Brain microvascular endothelial cell (primary cell): ENCODE results near the gene C17orf75.
"Not testable (repeated sequence)": the region's sequence is repeated elsewhere in the genome, so short reads cannot be mapped to it uniquely, and the experiment has no call there.

Source experiments
- DNase-seq: peaks from one replicate; pipeline ENCODE4 v3.0.0-alpha.2; 2020
- H3K27ac ChIP-seq: fragments of 250-450 bp; sonication (Bioruptor Pico); 2 replicates; pipeline ENCODE4 v1.5.1; 2020; ENCODE audit warnings: mild to moderate bottlenecking, moderate library complexity
- H3K27me3 ChIP-seq: fragments of 250-450 bp; sonication (Bioruptor Pico); replicated peaks from 2 replicates; pipeline ENCODE4 v1.5.1; 2020; ENCODE audit warnings: mild to moderate bottlenecking
- H3K36me3 ChIP-seq: fragments of 250-450 bp; sonication (Bioruptor Pico); replicated peaks from 2 replicates; pipeline ENCODE4 v1.5.1; 2020; ENCODE audit warnings: mild to moderate bottlenecking
- H3K4me3 ChIP-seq: 2 replicates; pipeline ENCODE4 v1.5.1; 2011; ENCODE audit warnings: low read depth, mild to moderate bottlenecking, control low read depth, low read length, moderate library complexity
- in situ Hi-C: cut with HindIII; loops from 2 replicates; pipeline ENCODE4 v1.10.0; 2017; ENCODE audit warnings: low sequenced_read_pairs, low pct_ligation_motif_present
- TF ChIP-seq, protein P1 (sequence below): IDR thresholded peaks from 2 replicates; pipeline ENCODE4 v1.5.1; 2011; ENCODE audit warnings: low read depth, mild to moderate bottlenecking, moderate library complexity, low read length, control low read depth, inconsistent platforms; ENCODE audit errors: missing control alignments

Gene C17orf75, protein sequence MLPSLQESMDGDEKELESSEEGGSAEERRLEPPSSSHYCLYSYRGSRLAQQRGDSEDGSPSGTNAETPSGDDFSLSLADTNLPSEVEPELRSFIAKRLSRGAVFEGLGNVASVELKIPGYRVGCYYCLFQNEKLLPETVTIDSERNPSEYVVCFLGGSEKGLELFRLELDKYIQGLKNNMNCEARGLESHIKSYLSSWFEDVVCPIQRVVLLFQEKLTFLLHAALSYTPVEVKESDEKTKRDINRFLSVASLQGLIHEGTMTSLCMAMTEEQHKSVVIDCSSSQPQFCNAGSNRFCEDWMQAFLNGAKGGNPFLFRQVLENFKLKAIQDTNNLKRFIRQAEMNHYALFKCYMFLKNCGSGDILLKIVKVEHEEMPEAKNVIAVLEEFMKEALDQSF

DNA sequence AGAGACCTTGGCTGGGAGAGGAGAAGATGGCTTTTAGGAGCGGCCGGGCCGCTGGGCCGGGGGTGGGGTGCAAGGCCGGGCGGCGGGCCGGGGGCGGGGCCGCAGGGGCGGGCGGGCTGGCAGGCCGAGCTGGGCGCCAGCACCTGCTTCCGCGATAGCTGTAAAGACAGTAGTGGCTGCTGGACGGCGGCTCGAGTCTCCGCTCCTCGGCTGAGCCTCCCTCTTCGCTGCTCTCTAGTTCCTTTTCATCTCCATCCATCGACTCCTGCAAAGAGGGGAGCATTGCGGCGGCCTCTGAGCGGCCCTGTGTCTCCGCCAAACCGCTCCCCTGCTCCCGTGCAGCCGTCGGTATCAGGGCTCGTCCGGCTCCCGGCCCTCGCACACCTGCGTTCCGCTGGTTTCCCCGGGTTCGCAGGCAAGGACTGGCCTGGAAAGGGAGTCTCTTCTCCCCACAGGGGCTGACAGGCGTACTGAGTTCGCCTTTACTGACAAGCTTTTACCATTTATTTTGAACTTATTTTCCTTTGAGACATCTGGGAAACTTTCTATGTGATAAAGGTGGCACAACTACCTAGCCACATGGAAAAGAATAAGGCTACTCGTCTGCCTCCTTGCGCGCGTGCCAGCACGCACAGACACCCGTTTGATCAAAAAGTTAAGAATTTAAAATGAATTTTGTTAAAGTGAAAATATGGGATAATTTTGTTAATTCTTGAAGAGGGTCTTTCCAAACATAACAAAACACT is at the start of gene C17orf75:
TSS of gene C17orf75 (minus strand) at position 317 of the 746 bp plus-strand sequence. CDS start at position 283, 34 bp downstream.
- TF ChIP-seq, protein P1, sequence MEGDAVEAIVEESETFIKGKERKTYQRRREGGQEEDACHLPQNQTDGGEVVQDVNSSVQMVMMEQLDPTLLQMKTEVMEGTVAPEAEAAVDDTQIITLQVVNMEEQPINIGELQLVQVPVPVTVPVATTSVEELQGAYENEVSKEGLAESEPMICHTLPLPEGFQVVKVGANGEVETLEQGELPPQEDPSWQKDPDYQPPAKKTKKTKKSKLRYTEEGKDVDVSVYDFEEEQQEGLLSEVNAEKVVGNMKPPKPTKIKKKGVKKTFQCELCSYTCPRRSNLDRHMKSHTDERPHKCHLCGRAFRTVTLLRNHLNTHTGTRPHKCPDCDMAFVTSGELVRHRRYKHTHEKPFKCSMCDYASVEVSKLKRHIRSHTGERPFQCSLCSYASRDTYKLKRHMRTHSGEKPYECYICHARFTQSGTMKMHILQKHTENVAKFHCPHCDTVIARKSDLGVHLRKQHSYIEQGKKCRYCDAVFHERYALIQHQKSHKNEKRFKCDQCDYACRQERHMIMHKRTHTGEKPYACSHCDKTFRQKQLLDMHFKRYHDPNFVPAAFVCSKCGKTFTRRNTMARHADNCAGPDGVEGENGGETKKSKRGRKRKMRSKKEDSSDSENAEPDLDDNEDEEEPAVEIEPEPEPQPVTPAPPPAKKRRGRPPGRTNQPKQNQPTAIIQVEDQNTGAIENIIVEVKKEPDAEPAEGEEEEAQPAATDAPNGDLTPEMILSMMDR: no peak
- H3K4me3 ChIP-seq: peak within 1 kb of the TSS; percentile 71
- peak; percentile 55 for DNase-seq
- no peak within 1 kb of the TSS for H3K27ac ChIP-seq
- H3K27me3 ChIP-seq: no peaks in the 10 kb centered on the region
- in situ Hi-C loops: no loop called here
- H3K36me3 ChIP-seq: no peaks in the 10 kb centered on the region

DNA sequence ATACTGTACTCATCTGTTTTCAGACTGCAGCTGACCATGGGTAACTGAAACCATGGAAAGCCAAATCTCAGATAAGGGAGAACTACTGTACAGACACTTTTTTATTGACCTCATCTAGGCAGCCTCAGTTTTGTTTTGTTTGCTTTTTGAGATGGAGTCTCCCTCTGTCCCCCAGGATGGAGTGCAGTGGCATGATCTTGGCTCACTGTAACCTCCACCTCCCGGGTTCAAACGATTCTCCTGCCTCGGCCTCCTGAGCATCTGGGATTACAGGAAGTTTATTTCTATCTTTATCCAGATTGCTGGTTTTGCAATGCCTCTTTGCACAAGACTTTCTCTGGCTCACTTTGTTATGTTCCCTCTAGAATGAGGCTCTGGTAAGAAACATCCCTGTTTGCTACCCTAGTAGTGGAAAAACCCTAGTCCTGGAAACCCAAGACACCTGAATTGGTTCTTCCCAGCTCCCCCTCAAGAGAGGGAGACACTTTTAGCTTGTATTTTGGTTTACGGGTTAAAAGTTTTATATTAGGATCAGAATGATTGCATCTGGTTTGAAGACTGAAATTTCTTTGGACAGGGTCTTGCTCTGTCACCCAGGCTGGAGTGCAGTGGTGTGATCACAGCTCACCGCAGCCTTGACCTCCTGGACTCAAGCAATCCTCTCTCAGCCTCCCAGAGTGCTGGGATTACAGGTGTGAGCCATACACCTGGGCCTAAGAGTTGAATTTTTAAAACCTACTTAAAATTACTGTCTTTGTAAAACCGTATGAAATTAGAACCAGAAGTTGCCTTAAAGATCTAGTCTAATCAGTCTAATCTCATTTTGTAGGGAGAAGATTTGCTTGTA is 46.9 kb upstream of the C17orf75 start:
- no peaks in the 10 kb centered on the region for H3K27me3 ChIP-seq
- H3K4me3 ChIP-seq: no peak overlapping the region
- H3K36me3 ChIP-seq: no peaks in the 10 kb centered on the region
- TF ChIP-seq, protein P1: no peak
- no peak for DNase-seq
- no peak overlapping the region for H3K27ac ChIP-seq
- in situ Hi-C loops: no loop called here

DNA sequence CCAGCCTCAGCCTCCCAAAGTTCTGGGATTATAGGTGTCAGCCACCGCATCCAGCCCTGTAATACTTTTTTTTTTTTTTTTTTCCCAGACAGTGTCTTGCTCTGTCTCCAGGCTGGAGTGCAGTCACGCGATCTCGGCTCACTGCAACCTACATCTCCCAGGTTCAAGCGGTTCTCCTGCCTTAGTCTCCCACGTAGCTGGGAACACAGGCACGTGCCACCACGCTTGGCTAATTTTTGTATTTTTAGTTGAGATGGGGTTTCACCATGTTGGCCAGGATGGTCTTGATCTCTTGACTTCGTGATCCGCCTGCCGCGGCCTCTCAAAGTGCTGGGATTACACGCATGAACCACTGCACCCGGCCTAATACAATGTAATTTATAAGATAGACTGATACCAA is 46.2 kb upstream of the C17orf75 start:
- DNase-seq, H3K27me3 ChIP-seq, H3K36me3 ChIP-seq, H3K27ac ChIP-seq, in situ Hi-C loops, H3K4me3 ChIP-seq: not testable (repeated sequence)

DNA sequence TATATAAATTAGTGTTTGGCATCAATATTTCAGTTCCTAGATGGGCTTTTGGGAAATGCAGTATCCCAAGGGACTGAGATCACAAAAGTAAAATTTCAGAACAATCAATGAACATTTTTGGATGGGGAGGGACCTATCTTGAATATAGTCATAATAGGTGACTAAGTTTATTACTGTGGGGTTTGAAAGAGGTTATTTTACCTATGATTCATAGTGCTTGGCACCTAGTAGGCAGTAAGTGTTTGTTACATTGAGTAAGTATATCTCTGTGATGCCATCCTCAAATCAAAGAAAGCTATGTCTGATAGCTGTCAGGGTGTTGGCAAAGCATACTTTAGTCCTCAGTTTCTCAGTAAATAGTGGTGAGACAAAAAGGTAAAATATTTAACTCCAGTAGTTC is 44.9 kb upstream of the C17orf75 start:
- no peak overlapping the region for H3K27ac ChIP-seq
- no peak overlapping the region for H3K4me3 ChIP-seq
- no peak for DNase-seq
- in situ Hi-C loops: no loop called here
- H3K27me3 ChIP-seq: no peaks in the 10 kb centered on the region
- TF ChIP-seq, protein P1: no peak
- peaks cover 15% of the 10 kb centered on the region for H3K36me3 ChIP-seq

DNA sequence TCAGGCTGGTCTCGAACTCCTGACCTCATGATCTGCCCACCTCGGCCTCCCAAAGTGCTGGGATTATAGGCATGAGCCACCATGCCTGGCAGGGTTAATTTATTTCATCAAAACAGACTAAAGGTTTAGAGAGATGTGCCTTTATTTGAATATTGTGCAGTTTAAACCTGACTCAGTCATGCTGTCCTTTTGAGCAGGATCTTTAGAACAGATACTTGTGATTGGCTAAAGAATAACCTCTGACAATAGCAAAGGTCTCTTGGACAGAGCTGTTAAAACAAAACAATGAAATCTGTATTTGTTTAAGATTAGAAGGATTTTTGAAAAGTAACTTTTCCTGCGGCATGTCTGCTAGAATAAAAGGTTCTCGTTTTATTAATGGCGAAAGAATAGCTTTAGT is 44.0 kb upstream of the C17orf75 start:
- TF ChIP-seq, protein P1: no peak
- Histone ChIP-seq H3K36me3 (peaks cover 16% of the 10 kb centered on the region), H3K4me3 (no peak overlapping the region), H3K27me3 (no peaks in the 10 kb centered on the region), H3K27ac (no peak overlapping the region)
- in situ Hi-C loops: no loop called here
- DNase-seq: no peak

DNA sequence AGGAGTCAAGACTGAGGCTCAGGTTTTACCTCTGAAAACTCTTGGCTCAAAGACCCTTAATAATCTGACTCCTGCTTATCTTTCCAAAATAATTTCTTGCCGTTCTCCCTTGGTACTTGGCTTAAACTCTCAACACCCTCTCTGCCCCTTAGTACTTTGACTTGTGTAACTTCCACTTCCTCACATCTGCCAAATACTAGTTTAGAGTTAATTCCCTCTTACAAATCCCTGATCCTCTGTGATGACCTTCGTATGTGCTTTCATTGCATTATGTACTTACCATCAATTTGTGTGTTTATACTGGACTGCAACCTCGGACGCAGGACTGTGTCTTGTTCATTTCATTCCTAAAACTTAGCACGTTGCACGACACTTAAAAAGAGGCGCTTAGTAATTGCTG is 43.1 kb upstream of the C17orf75 start:
- DNase-seq: no peak
- in situ Hi-C loops: no loop called here

More for the DNA sequence above, 43.1 kb upstream of the C17orf75 start:
- TF ChIP-seq, protein P1: no peak
- Histone ChIP-seq H3K27me3 (no peaks in the 10 kb centered on the region), H3K4me3 (no peak overlapping the region), H3K36me3 (peaks cover 16% of the 10 kb centered on the region), H3K27ac (no peak overlapping the region)
